Astrocyte (in vitro differentiated cells and primary cell): ENCODE data around the gene SNPH.

Source experiments
- EZH2 ChIP-seq: IDR thresholded peaks from 2 replicates; pipeline ENCODE4 v1.6.1; 2012; ENCODE audit warnings: mild to moderate bottlenecking, low read length, inconsistent platforms; ENCODE audit not compliant: insufficient read depth
- TF ChIP-seq, protein P1 (sequence below): IDR thresholded peaks from 2 replicates; pipeline ENCODE4 v1.5.1; 2011; ENCODE audit warnings: low read depth, mild to moderate bottlenecking, inconsistent platforms, low read length, moderate library complexity; ENCODE audit not compliant: insufficient read depth

- TF ChIP-seq, protein P1, sequence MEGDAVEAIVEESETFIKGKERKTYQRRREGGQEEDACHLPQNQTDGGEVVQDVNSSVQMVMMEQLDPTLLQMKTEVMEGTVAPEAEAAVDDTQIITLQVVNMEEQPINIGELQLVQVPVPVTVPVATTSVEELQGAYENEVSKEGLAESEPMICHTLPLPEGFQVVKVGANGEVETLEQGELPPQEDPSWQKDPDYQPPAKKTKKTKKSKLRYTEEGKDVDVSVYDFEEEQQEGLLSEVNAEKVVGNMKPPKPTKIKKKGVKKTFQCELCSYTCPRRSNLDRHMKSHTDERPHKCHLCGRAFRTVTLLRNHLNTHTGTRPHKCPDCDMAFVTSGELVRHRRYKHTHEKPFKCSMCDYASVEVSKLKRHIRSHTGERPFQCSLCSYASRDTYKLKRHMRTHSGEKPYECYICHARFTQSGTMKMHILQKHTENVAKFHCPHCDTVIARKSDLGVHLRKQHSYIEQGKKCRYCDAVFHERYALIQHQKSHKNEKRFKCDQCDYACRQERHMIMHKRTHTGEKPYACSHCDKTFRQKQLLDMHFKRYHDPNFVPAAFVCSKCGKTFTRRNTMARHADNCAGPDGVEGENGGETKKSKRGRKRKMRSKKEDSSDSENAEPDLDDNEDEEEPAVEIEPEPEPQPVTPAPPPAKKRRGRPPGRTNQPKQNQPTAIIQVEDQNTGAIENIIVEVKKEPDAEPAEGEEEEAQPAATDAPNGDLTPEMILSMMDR: no peak
- TF ChIP-seq EZH2: no peak
Observed at GRCh38 chr20:1345030-1345755, 79.1 kb downstream of the SNPH start.
